ENCODE measurements around the gene PLA2G10. TPM values are rescaled to one million over a fixed set of nuclear protein-coding genes. Genes with fewer than 3 reads are reported as not detected.

The PLA2G10 gene
- polyA plus RNA-seq, 1 experiment, result not detected

GRCh38 chr16:14672403-14672971, 21.6 kb downstream of the PLA2G10 start:
- DNase-seq (ENCODE audit: low read depth), result no peak
- Histone ChIP-seq H3K36me3 (ENCODE audit: control insufficient read depth, insufficient read depth, low read length) (peaks cover 4% of the 10 kb centered on the region), H3K4me3 (ENCODE audit: low read depth, low read length) (no peak overlapping the region), H3K27me3 (ENCODE audit: control insufficient read depth, insufficient read depth, low read length) (no peaks in the 10 kb centered on the region)
- TF ChIP-seq, protein P1, sequence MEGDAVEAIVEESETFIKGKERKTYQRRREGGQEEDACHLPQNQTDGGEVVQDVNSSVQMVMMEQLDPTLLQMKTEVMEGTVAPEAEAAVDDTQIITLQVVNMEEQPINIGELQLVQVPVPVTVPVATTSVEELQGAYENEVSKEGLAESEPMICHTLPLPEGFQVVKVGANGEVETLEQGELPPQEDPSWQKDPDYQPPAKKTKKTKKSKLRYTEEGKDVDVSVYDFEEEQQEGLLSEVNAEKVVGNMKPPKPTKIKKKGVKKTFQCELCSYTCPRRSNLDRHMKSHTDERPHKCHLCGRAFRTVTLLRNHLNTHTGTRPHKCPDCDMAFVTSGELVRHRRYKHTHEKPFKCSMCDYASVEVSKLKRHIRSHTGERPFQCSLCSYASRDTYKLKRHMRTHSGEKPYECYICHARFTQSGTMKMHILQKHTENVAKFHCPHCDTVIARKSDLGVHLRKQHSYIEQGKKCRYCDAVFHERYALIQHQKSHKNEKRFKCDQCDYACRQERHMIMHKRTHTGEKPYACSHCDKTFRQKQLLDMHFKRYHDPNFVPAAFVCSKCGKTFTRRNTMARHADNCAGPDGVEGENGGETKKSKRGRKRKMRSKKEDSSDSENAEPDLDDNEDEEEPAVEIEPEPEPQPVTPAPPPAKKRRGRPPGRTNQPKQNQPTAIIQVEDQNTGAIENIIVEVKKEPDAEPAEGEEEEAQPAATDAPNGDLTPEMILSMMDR (IDR thresholded peaks at IDR 0.05; ENCODE audit: insufficient read depth, low read depth, low read length), result no peak
- ChIA-PET POLR2A (no interaction called here), CTCF (no interaction called here)

DNA sequence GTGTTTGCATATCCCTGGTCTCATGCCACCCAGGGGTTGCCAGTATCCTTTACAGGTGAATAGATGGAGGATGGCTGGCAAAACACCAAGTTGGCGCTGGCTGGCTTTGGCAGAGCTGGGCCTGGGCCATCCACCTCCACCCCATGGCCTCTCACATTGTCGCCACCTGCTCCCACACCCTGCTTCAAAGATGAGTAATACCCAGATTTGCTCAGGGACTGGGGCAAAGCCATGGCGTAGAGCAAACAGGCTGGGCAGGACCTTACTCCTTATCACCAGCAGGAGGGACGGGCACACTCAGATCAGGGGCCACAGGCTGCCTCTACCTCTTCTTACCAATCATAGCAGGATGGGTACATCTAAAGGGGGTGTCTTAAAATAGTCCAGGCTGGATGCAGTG, 24.3 kb downstream of the PLA2G10 start:
- ChIA-PET POLR2A (no interaction called here), CTCF (no interaction called here)
- no peaks in the 10 kb centered on the region for H3K27me3 ChIP-seq (ENCODE audit: control insufficient read depth, insufficient read depth, low read length)

GRCh38 chr16:14668556-14669223, 25.4 kb downstream of the PLA2G10 start:
- H3K4me3 ChIP-seq (ENCODE audit: low read depth, low read length), result no peak overlapping the region
- TF ChIP-seq, protein P1 (IDR thresholded peaks at IDR 0.05; ENCODE audit: insufficient read depth, low read depth, low read length), result no peak
- ChIA-PET CTCF (no interaction called here), POLR2A (interaction anchor here (0.7 kb wide), 1 partner anchor 14 kb away, joined by 3 read pairs; no protein-coding TSS in a partner anchor)
- DNase-seq (ENCODE audit: low read depth), result no peak
- no peaks in the 10 kb centered on the region for H3K27me3 ChIP-seq (ENCODE audit: control insufficient read depth, insufficient read depth, low read length)
- peaks cover 13% of the 10 kb centered on the region for H3K36me3 ChIP-seq (ENCODE audit: control insufficient read depth, insufficient read depth, low read length)

More for the DNA sequence above, 24.3 kb downstream of the PLA2G10 start:
- no peak for DNase-seq (ENCODE audit: low read depth)
- Histone ChIP-seq H3K4me3 (ENCODE audit: low read depth, low read length) (no peak overlapping the region), H3K36me3 (ENCODE audit: control insufficient read depth, insufficient read depth, low read length) (peaks cover 12% of the 10 kb centered on the region)
- TF ChIP-seq, protein P1 (IDR thresholded peaks at IDR 0.05; ENCODE audit: insufficient read depth, low read depth, low read length), result no peak

GRCh38 chr16:14667347-14668266, 26.5 kb downstream of the PLA2G10 start:
- CTCF ChIA-PET, result interaction anchor here (0.7 kb wide), 1 partner anchor 12 kb away, joined by 3 read pairs; no protein-coding TSS in a partner anchor
- Histone ChIP-seq H3K4me3 (ENCODE audit: low read depth, low read length) (no peak overlapping the region), H3K36me3 (ENCODE audit: control insufficient read depth, insufficient read depth, low read length) (peaks cover 14% of the 10 kb centered on the region), H3K27me3 (ENCODE audit: control insufficient read depth, insufficient read depth, low read length) (no peaks in the 10 kb centered on the region)
- TF ChIP-seq, protein P1 (IDR thresholded peaks at IDR 0.05; ENCODE audit: insufficient read depth, low read depth, low read length), result no peak
- DNase-seq (ENCODE audit: low read depth), result no peak
- POLR2A ChIA-PET, result no interaction called here

DNA sequence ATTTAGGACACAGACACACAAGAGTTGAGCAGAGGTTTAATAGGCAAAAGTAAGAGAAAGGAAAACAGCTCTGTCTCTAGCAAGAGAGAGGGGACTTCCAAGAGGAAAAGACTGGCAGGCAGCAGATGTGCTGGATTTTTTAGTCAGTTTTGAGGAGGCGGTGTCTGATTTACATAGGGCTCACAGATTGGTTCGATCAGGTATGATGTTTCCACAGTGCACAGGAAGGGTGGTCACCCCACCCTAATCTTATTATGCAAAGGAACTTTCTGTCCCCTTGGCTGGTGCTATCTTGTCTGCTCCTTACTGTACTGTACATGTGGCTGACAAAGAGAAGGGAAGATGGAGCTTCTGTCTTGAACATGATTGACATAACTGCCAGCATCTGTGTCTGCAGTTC, 36.0 kb downstream of the PLA2G10 start:
- no peak for DNase-seq (ENCODE audit: low read depth)
- POLR2A ChIA-PET, result interaction anchor here (0.7 kb wide), 1 partner anchor 438 kb away, joined by 3 read pairs; no protein-coding TSS in a partner anchor
- CTCF ChIA-PET, result no interaction called here
- TF ChIP-seq, protein P1 (IDR thresholded peaks at IDR 0.05; ENCODE audit: insufficient read depth, low read depth, low read length), result no peak
- Histone ChIP-seq H3K4me3 (ENCODE audit: low read depth, low read length) (no peak overlapping the region), H3K27me3 (ENCODE audit: control insufficient read depth, insufficient read depth, low read length) (no peaks in the 10 kb centered on the region), H3K36me3 (ENCODE audit: control insufficient read depth, insufficient read depth, low read length) (peaks cover 13% of the 10 kb centered on the region)

All from BJ (cell line).